Right lobe of liver (tissue), 6 donors: ENCODE results near the gene DLK2. TPM values are rescaled to one million over a fixed set of nuclear protein-coding genes. Genes with fewer than 3 reads are reported as not detected.

Experiments used
- ATAC-seq, 4 donors: fragments of 200-7000 bp; cut with Tn5 transposase; one replicate each; pipeline ENCODE4 v1.9.1; 2020; ENCODE audit warnings: mild to moderate bottlenecking in 4 of 4, moderate library complexity in 4 of 4
- DNase-seq, 3 donors: peaks; one replicate each; pipeline ENCODE4 v3.0.0-alpha.2; 2020
- H3K27ac ChIP-seq, 3 donors: fragments of 200-600 bp; one replicate each; pipeline ENCODE4 v1.8.0; 2022
- H3K27me3 ChIP-seq, 2 donors: fragments of 200-600 bp; one replicate each; pipeline ENCODE4 v1.8.0; 2022
- H3K36me3 ChIP-seq, 4 donors: fragments of 200-600 bp; sonication (generic) in 1 of 4; one replicate each; pipeline versions ENCODE4 v1.5.1 to v1.8.0; 2017 to 2022; ENCODE audit warnings: control low read depth in 1 of 4
- H3K4me1 ChIP-seq, 4 donors: fragments of 200-600 bp; sonication (generic) in 1 of 4; one replicate each; pipeline versions ENCODE4 v1.5.1 to v1.8.0; 2017 to 2022; ENCODE audit warnings: control low read depth in 1 of 4
- H3K4me3 ChIP-seq, 3 donors: fragments of 200-600 bp; one replicate each; pipeline ENCODE4 v1.8.0; 2022
- H3K9me3 ChIP-seq, 4 donors: fragments of 200-600 bp; sonication (generic) in 1 of 4; one replicate each; pipeline versions ENCODE4 v1.5.1 to v1.8.0; 2017 to 2022; ENCODE audit warnings: control low read depth in 1 of 4
- CTCF ChIP-seq, 4 donors: fragments of 200-600 bp in 3 of 4; fragments of 450-650 bp in 1 of 4; IDR thresholded peaks; one replicate each; pipeline versions ENCODE4 v1.5.1 to v1.8.0; 2016 to 2022; ENCODE audit warnings: antibody characterized with exemption in 4 of 4, mild to moderate bottlenecking in 2 of 4
- POLR2A ChIP-seq: fragments of 450-650 bp; IDR thresholded peaks from one replicate; pipeline ENCODE4 v1.6.1; 2017; ENCODE audit warnings: antibody characterized with exemption, mild to moderate bottlenecking
- WGBS: methylation state at CpG from one replicate; pipeline ENCODE4 v1.1.6; 2018; ENCODE audit warnings: low coverage, low lambda C conversion rate; ENCODE audit not compliant: insufficient coverage; ENCODE audit errors: missing lambda C conversion rate; 5-methylcytosine and 5-hydroxymethylcytosine counted together
- intact Hi-C, 2 donors: fragments of 100-400 bp; cut with DNase I; formaldehyde crosslinking; loops; one replicate each; pipeline versions ENCODE4 v1.11.2 to v1.14.1; 2022
- total RNA-seq, 6 experiments: library from RNA; depleted of rRNA in 2 of 6; stranded (reverse); fragments of >200 nt in 2 of 6; fragmentation: NEBNext Ultra II Directional in 3 of 6; extraction: Animal tissue kit (Norgen Biotek cat#: 25700) in 3 of 6; gene quantifications; one replicate each; pipeline versions ENCODE4 v1.1.0 to v1.2.4, GENCODE V29; 2016 to 2023
- donor health status: DM: no; HTN: yes; CAD: no.
- donor health status: DM: no; HTN: no; CAD: no.
- donor health status: DM: no; HTN: no; CAD: no.
- donor health status: DM: no; HTN: yes; CAD: no.
- donor health status: DM: no; HTN: yes; CAD: no.

Gene DLK2
- total RNA-seq, 6 experiments from 2014 or later, result 0.13 TPM; not detected in 5

- 92% methylated on average over 4 of the region's 8 CpGs for WGBS
- intact Hi-C loops, result no loop called here
- TF ChIP-seq CTCF (IDR thresholded peaks at IDR 0.05) (no peak), POLR2A (no peak)
- ATAC-seq (no peak), DNase-seq (no peak)
- Histone ChIP-seq H3K27ac (no peak overlapping the region), H3K36me3 (peaks cover 0 to 47% (median 6%) of the 10 kb centered on the region in 4 donors), H3K4me3 (no peak overlapping the region), H3K4me1 (no peaks in the 10 kb centered on the region), H3K9me3 (no peaks in the 10 kb centered on the region), H3K27me3 (no peaks in the 10 kb centered on the region)
These were observed 10.8 kb downstream of the DLK2 start for GRCh38 chr6:43444582-43444981.

- no peak overlapping the region for H3K4me3 ChIP-seq
- WGBS, result 75% methylated on average over 4 of the region's 10 CpGs
- no peak overlapping the region for H3K27ac ChIP-seq
- ATAC-seq (no peak), DNase-seq (no peak)
- peaks cover 0 to 41% (median 3%) of the 10 kb centered on the region in 4 donors for H3K36me3 ChIP-seq
- no peaks in the 10 kb centered on the region for H3K9me3 ChIP-seq
- intact Hi-C loops, result no loop called here
- TF ChIP-seq CTCF (IDR thresholded peaks at IDR 0.05) (no peak), POLR2A (no peak)
- H3K27me3 ChIP-seq, result no peaks in the 10 kb centered on the region
- H3K4me1 ChIP-seq, result no peaks in the 10 kb centered on the region
These were observed 11.3 kb downstream of the DLK2 start for GRCh38 chr6:43444036-43444435.

GRCh38 chr6:43442935-43443334, 12.4 kb downstream of the DLK2 start:
- DNase-seq, result no peak
- H3K27ac ChIP-seq, result no peak overlapping the region
- ATAC-seq, result no peak
- no peaks in the 10 kb centered on the region for H3K27me3 ChIP-seq
- no peaks in the 10 kb centered on the region for H3K4me1 ChIP-seq
- 90% methylated on average over 4 of the region's 14 CpGs for WGBS
- no peak overlapping the region for H3K4me3 ChIP-seq
- no peaks in the 10 kb centered on the region for H3K9me3 ChIP-seq
- intact Hi-C loops, result no loop called here
- H3K36me3 ChIP-seq, result peaks cover 0 to 39% (median 3%) of the 10 kb centered on the region in 4 donors
- TF ChIP-seq POLR2A, result no peak
- no peak for TF ChIP-seq CTCF (IDR thresholded peaks at IDR 0.05)

- Histone ChIP-seq H3K27me3 (no peaks in the 10 kb centered on the region), H3K27ac (no peak overlapping the region), H3K4me1 (peaks cover 0 to 18% (median 0%) of the 10 kb centered on the region in 4 donors), H3K36me3 (peaks cover 0 to 20% (median 3%) of the 10 kb centered on the region in 4 donors), H3K9me3 (no peaks in the 10 kb centered on the region), H3K4me3 (no peak overlapping the region)
- intact Hi-C loops, result no loop called here
- DNase-seq (no peak), ATAC-seq (no peak)
- TF ChIP-seq POLR2A (no peak), CTCF (IDR thresholded peaks at IDR 0.05) (no peak)
- WGBS, result 0% methylated on average over 1 of the region's 4 CpGs
These were observed 17.6 kb downstream of the DLK2 start for GRCh38 chr6:43437700-43438099.
